ENCODE measurements around the gene RPS6KB2. TPM values are rescaled to one million over a fixed set of nuclear protein-coding genes. Genes with fewer than 3 reads are reported as not detected.

RPS6KB2 gene
- total and polyA plus RNA-seq, 2 experiments from 2014 or later = 29.5 to 41.3 TPM

DNA sequence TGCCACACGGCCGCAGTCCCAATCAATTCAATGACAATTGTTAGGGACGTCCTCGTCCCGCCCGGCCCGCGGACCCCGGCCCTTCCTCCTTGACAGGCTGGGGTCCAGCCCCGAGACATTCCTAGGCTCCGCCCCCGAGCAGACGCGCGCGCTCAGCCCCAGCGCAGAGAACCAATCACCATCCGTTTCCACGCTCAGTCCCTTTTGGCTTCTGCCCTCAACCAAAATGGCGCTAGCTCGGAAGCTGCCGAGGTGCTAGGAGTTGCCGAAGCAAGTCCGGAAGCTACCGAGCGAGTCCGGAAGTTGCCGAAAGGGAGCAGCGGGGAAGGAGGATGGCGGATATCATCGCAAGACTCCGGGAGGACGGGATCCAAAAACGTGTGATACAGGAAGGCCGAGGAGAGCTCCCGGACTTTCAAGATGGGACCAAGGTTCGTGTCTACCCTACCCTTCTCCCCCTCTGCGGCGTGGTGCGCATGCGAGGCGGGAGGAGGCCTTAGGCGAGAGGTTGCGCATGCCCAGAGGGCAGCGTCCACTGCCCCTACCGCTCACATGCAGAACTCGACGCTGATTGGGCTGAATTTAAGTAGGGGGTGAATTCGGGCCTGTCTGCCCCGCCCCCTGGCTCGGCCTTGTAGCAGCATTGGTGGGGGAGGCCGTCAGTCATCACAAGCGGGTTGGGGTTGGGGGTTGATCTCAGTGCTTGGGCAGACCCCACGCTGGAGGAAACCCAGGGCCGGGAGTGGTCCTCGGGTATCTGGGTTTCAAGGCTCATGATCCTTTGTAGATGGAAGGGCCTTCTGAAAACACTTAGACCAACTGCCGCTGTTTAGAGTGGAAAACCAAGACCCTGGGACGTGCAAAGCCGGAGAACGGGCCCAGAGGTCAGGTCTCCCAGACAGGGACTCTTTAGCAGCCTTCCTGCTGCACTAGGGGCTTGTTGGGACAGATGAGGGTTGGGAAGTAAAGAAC lies 54.8 kb downstream of the RPS6KB2 start, which contains the start of gene AIP:
Gene AIP (plus strand): TSS at position 200 of the 972 bp plus-strand sequence. CDS start 133 bp downstream, at position 333.
- Histone ChIP-seq H3K27ac (ENCODE audit: low read depth) (no peak within 1 kb of the TSS), H3K79me2 (replicated peaks; ENCODE audit: insufficient read depth) (no peaks in the 10 kb centered on the region), H3K27me3 (ENCODE audit: insufficient read depth) (peaks cover 8% of the 10 kb centered on the region), H3K4me2 (peak within 1 kb of the TSS; percentile 78), H3K4me3 (peak within 1 kb of the TSS; percentile 52), H4K20me1 (replicated peaks; ENCODE audit: insufficient read depth) (no peaks in the 10 kb centered on the region), H2AFZ (peak within 1 kb of the TSS; percentile 67), H3K36me3 (ENCODE audit: insufficient read depth) (no peaks in the 10 kb centered on the region), H3K4me1 (ENCODE audit: insufficient read depth) (no peaks in the 10 kb centered on the region; the same call in 1 of the 2 replicates), H3K9me2 (ENCODE audit: insufficient read depth) (no peaks in the 10 kb centered on the region), H3F3A (replicated peaks; ENCODE audit: low read depth) (no peaks in the 10 kb centered on the region)
- Mint-ChIP-seq H3K27ac (peak within 1 kb of the TSS; percentile 86), H3K4me1 (peaks cover 23% of the 10 kb centered on the region), H3K36me3 (ENCODE audit: low read depth) (peaks cover 10% of the 10 kb centered on the region; the same call in 1 of the 3 replicates), H3K27me3 (ENCODE audit: insufficient read depth, low read depth, poor library complexity) (peaks cover 22% of the 10 kb centered on the region), H3K9me3 (peaks cover 5% of the 10 kb centered on the region; the same call in 2 of the 3 replicates), H3K4me3 (peak within 1 kb of the TSS; percentile 84)
- ATAC-seq (peak; percentile 94), DNase-seq (ENCODE audit: low spot score) (peak; percentile 99)
- TF ChIP-seq, protein P1, sequence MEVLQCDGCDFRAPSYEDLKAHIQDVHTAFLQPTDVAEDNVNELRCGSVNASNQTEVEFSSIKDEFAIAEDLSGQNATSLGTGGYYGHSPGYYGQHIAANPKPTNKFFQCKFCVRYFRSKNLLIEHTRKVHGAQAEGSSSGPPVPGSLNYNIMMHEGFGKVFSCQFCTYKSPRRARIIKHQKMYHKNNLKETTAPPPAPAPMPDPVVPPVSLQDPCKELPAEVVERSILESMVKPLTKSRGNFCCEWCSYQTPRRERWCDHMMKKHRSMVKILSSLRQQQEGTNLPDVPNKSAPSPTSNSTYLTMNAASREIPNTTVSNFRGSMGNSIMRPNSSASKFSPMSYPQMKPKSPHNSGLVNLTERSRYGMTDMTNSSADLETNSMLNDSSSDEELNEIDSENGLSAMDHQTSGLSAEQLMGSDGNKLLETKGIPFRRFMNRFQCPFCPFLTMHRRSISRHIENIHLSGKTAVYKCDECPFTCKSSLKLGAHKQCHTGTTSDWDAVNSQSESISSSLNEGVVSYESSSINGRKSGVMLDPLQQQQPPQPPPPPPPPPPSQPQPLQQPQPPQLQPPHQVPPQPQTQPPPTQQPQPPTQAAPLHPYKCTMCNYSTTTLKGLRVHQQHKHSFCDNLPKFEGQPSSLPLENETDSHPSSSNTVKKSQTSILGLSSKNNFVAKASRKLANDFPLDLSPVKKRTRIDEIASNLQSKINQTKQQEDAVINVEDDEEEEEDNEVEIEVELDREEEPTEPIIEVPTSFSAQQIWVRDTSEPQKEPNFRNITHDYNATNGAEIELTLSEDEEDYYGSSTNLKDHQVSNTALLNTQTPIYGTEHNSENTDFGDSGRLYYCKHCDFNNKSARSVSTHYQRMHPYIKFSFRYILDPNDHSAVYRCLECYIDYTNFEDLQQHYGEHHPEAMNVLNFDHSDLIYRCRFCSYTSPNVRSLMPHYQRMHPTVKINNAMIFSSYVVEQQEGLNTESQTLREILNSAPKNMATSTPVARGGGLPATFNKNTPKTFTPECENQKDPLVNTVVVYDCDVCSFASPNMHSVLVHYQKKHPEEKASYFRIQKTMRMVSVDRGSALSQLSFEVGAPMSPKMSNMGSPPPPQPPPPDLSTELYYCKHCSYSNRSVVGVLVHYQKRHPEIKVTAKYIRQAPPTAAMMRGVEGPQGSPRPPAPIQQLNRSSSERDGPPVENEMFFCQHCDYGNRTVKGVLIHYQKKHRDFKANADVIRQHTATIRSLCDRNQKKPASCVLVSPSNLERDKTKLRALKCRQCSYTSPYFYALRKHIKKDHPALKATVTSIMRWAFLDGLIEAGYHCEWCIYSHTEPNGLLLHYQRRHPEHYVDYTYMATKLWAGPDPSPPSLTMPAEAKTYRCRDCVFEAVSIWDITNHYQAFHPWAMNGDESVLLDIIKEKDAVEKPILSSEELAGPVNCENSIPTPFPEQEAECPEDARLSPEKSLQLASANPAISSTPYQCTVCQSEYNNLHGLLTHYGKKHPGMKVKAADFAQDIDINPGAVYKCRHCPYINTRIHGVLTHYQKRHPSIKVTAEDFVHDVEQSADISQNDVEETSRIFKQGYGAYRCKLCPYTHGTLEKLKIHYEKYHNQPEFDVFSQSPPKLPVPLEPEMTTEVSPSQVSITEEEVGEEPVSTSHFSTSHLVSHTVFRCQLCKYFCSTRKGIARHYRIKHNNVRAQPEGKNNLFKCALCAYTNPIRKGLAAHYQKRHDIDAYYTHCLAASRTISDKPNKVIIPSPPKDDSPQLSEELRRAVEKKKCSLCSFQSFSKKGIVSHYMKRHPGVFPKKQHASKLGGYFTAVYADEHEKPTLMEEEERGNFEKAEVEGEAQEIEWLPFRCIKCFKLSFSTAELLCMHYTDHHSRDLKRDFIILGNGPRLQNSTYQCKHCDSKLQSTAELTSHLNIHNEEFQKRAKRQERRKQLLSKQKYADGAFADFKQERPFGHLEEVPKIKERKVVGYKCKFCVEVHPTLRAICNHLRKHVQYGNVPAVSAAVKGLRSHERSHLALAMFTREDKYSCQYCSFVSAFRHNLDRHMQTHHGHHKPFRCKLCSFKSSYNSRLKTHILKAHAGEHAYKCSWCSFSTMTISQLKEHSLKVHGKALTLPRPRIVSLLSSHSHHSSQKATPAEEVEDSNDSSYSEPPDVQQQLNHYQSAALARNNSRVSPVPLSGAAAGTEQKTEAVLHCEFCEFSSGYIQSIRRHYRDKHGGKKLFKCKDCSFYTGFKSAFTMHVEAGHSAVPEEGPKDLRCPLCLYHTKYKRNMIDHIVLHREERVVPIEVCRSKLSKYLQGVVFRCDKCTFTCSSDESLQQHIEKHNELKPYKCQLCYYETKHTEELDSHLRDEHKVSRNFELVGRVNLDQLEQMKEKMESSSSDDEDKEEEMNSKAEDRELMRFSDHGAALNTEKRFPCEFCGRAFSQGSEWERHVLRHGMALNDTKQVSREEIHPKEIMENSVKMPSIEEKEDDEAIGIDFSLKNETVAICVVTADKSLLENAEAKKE (CRISPR knock-in tag; IDR thresholded peaks at IDR 0.05) = no peak
- TF ChIP-seq, protein P2, sequence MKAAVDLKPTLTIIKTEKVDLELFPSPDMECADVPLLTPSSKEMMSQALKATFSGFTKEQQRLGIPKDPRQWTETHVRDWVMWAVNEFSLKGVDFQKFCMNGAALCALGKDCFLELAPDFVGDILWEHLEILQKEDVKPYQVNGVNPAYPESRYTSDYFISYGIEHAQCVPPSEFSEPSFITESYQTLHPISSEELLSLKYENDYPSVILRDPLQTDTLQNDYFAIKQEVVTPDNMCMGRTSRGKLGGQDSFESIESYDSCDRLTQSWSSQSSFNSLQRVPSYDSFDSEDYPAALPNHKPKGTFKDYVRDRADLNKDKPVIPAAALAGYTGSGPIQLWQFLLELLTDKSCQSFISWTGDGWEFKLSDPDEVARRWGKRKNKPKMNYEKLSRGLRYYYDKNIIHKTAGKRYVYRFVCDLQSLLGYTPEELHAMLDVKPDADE (IDR thresholded peaks at IDR 0.05) = 0 out of 2 replicates have a peak, but pooled peaks have one; percentile 25
- peak; percentile 61 for TF ChIP-seq POLR2AphosphoS5 (IDR thresholded peaks at IDR 0.05; ENCODE audit: low read depth)
- no peak for TF ChIP-seq ZNF114 (CRISPR knock-in tag; IDR thresholded peaks at IDR 0.05)
- no peak for TF ChIP-seq NANOG (IDR thresholded peaks at IDR 0.05; ENCODE audit: borderline replicate concordance)
- TF ChIP-seq, protein P3, sequence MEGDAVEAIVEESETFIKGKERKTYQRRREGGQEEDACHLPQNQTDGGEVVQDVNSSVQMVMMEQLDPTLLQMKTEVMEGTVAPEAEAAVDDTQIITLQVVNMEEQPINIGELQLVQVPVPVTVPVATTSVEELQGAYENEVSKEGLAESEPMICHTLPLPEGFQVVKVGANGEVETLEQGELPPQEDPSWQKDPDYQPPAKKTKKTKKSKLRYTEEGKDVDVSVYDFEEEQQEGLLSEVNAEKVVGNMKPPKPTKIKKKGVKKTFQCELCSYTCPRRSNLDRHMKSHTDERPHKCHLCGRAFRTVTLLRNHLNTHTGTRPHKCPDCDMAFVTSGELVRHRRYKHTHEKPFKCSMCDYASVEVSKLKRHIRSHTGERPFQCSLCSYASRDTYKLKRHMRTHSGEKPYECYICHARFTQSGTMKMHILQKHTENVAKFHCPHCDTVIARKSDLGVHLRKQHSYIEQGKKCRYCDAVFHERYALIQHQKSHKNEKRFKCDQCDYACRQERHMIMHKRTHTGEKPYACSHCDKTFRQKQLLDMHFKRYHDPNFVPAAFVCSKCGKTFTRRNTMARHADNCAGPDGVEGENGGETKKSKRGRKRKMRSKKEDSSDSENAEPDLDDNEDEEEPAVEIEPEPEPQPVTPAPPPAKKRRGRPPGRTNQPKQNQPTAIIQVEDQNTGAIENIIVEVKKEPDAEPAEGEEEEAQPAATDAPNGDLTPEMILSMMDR (conservative IDR thresholded peaks at IDR 0.05; ENCODE audit: low read depth in 2 of 2) = no peak
- TF ChIP-seq JUNB (IDR thresholded peaks at IDR 0.05; ENCODE audit: unreplicated experiment) = no peak
- TF ChIP-seq ZNF331 (CRISPR knock-in tag; IDR thresholded peaks at IDR 0.05; ENCODE audit: low read depth) = no peak
- no peak for TF ChIP-seq STAT1 (IDR thresholded peaks at IDR 0.05; ENCODE audit: unreplicated experiment)
- TF ChIP-seq, protein P4, sequence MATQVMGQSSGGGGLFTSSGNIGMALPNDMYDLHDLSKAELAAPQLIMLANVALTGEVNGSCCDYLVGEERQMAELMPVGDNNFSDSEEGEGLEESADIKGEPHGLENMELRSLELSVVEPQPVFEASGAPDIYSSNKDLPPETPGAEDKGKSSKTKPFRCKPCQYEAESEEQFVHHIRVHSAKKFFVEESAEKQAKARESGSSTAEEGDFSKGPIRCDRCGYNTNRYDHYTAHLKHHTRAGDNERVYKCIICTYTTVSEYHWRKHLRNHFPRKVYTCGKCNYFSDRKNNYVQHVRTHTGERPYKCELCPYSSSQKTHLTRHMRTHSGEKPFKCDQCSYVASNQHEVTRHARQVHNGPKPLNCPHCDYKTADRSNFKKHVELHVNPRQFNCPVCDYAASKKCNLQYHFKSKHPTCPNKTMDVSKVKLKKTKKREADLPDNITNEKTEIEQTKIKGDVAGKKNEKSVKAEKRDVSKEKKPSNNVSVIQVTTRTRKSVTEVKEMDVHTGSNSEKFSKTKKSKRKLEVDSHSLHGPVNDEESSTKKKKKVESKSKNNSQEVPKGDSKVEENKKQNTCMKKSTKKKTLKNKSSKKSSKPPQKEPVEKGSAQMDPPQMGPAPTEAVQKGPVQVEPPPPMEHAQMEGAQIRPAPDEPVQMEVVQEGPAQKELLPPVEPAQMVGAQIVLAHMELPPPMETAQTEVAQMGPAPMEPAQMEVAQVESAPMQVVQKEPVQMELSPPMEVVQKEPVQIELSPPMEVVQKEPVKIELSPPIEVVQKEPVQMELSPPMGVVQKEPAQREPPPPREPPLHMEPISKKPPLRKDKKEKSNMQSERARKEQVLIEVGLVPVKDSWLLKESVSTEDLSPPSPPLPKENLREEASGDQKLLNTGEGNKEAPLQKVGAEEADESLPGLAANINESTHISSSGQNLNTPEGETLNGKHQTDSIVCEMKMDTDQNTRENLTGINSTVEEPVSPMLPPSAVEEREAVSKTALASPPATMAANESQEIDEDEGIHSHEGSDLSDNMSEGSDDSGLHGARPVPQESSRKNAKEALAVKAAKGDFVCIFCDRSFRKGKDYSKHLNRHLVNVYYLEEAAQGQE (IDR thresholded peaks at IDR 0.05; ENCODE audit: unreplicated experiment) = no peak
- no peak for TF ChIP-seq EZH2phosphoT487 (IDR thresholded peaks at IDR 0.05; ENCODE audit: unreplicated experiment)
- peak; percentile 46; the same call in 1 of the 2 replicates for TF ChIP-seq CREB1 (CRISPR knock-in tag; IDR thresholded peaks at IDR 0.05; ENCODE audit: low read depth)
- no peak for TF ChIP-seq EZH2 (IDR thresholded peaks at IDR 0.05; ENCODE audit: low read depth, unreplicated experiment)
